ENCODE data around the gene GREB1. TPM values are rescaled to one million over a fixed set of nuclear protein-coding genes. Genes with fewer than 3 reads are reported as not detected.

The GREB1 gene
- total RNA-seq, 1 experiment from 2014 or later, result 6.2 TPM

DNA sequence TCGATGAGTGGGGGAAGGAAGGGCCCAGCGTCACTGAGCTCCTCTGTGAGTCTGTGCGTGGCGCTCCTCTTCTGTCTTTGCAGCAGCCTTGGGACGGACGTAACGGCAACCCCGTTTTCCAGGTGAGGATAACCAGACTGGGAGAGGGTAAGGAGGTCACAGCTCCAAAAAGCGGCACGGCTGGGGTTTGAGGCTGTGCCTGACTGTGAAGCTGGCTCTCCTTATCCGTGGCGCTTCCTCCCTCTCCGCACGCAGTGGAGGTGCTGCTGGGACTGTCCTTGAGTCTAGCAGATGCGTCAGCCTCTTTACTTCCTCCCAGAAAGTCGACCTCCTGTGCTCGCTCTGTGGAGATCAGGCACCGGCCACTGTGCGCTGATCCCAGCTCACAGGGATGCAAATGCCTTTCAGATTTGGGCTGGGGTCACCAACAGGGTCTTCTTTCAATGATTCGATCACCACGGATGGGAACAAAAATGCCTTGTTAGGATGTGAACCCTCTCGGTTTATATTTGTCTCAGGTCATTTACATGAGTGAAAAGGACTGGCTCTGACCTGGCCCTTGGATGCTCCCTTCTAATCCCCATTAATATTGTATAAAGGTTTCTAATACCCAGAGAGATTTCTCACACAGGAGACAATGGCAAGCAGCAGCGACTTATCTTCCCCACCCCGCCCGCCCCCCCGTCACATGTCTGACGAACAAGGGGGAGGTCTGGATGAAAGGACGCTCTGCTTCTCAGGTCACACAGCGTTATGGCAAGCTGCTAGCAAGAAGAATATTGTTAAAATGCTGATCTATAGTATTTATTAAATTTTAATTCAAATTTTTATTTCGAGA lies 37.8 kb upstream of the GREB1 start:
- Histone ChIP-seq H3K9ac (ENCODE audit: low read length) (no peak overlapping the region), H3K27ac (ENCODE audit: low read depth, low read length) (no peak overlapping the region), H3K4me2 (ENCODE audit: low read length) (no peak overlapping the region), H3K79me2 (ENCODE audit: insufficient read depth, low read length) (no peaks in the 10 kb centered on the region), H3K9me3 (ENCODE audit: control insufficient read depth in 1 of 2, insufficient read depth in 1 of 2, low read depth in 1 of 2, low read length in 2 of 2) (no peaks in the 10 kb centered on the region), H4K20me1 (ENCODE audit: insufficient read depth) (no peaks in the 10 kb centered on the region), H3K4me1 (ENCODE audit: control insufficient read depth in 1 of 2, insufficient read depth in 2 of 2, low read length in 2 of 2) (peaks cover 10 to 12% of the 10 kb centered on the region in 2 experiments; a peak in 3 of 4 replicates), H3K36me3 (ENCODE audit: control insufficient read depth in 1 of 2, insufficient read depth in 2 of 2, low read length in 2 of 2) (no peaks in the 10 kb centered on the region), H3K27me3 (ENCODE audit: insufficient read depth, low read length) (no peaks in the 10 kb centered on the region), H3K9me2 (ENCODE audit: insufficient read depth) (no peaks in the 10 kb centered on the region), H3K4me3 (replicated peaks in 1 of 2; ENCODE audit: low read depth in 1 of 2, low read length in 2 of 2) (no peak overlapping the region), H2AFZ (ENCODE audit: low read depth, low read length, poor library complexity, severe bottlenecking) (no peak overlapping the region)
- POLR2A ChIA-PET, result no interaction called here
- BruUV-seq (replicated peaks), result no TSS peak
- intact Hi-C loops (cut with micrococcal nuclease), result no loop called here
- TF ChIP-seq JUND (IDR thresholded peaks at IDR 0.05) (no peak), EZH2 (IDR thresholded peaks at IDR 0.05) (no peak), YY1 (IDR thresholded peaks at IDR 0.05; ENCODE audit: extremely low read depth, insufficient replicate concordance, low read depth, low read length) (no peak), TCF7L2 (IDR thresholded peaks at IDR 0.05; ENCODE audit: borderline replicate concordance, extremely low read depth, insufficient read depth, insufficient read length) (no peak), SP1 (IDR thresholded peaks at IDR 0.05; ENCODE audit: low read depth) (no peak), SRF (IDR thresholded peaks at IDR 0.05; ENCODE audit: low read depth) (no peak), FOSL1 (IDR thresholded peaks at IDR 0.05; ENCODE audit: low read depth) (no peak), POLR2AphosphoS5 (IDR thresholded peaks at IDR 0.05; ENCODE audit: low read depth, low read length) (no peak), CBX3 (IDR thresholded peaks at IDR 0.05; ENCODE audit: low read depth) (no peak), ELF1 (IDR thresholded peaks at IDR 0.05; ENCODE audit: borderline replicate concordance, low read depth) (no peak), ZFX (IDR thresholded peaks at IDR 0.05) (no peak), EZH2phosphoT487 (IDR thresholded peaks at IDR 0.05; ENCODE audit: borderline replicate concordance) (no peak), ZNF274 (IDR thresholded peaks at IDR 0.05; ENCODE audit: low read depth, low read length) (no peak), EGR1 (IDR thresholded peaks at IDR 0.05; ENCODE audit: low read depth) (no peak)
- TF ChIP-seq, protein P1, sequence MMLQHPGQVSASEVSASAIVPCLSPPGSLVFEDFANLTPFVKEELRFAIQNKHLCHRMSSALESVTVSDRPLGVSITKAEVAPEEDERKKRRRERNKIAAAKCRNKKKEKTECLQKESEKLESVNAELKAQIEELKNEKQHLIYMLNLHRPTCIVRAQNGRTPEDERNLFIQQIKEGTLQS (IDR thresholded peaks at IDR 0.05), result no peak
- TF ChIP-seq, protein P2, sequence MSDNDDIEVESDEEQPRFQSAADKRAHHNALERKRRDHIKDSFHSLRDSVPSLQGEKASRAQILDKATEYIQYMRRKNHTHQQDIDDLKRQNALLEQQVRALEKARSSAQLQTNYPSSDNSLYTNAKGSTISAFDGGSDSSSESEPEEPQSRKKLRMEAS (IDR thresholded peaks at IDR 0.05), result no peak
- TF ChIP-seq, protein P3, sequence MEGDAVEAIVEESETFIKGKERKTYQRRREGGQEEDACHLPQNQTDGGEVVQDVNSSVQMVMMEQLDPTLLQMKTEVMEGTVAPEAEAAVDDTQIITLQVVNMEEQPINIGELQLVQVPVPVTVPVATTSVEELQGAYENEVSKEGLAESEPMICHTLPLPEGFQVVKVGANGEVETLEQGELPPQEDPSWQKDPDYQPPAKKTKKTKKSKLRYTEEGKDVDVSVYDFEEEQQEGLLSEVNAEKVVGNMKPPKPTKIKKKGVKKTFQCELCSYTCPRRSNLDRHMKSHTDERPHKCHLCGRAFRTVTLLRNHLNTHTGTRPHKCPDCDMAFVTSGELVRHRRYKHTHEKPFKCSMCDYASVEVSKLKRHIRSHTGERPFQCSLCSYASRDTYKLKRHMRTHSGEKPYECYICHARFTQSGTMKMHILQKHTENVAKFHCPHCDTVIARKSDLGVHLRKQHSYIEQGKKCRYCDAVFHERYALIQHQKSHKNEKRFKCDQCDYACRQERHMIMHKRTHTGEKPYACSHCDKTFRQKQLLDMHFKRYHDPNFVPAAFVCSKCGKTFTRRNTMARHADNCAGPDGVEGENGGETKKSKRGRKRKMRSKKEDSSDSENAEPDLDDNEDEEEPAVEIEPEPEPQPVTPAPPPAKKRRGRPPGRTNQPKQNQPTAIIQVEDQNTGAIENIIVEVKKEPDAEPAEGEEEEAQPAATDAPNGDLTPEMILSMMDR (IDR thresholded peaks at IDR 0.05 in 2 of 3, conservative IDR thresholded peaks at IDR 0.05 in 1 of 3; ENCODE audit: borderline replicate concordance in 1 of 3, insufficient read depth in 1 of 3, low read depth in 2 of 3, low read length in 2 of 3), result no peak
- TF ChIP-seq, protein P4, sequence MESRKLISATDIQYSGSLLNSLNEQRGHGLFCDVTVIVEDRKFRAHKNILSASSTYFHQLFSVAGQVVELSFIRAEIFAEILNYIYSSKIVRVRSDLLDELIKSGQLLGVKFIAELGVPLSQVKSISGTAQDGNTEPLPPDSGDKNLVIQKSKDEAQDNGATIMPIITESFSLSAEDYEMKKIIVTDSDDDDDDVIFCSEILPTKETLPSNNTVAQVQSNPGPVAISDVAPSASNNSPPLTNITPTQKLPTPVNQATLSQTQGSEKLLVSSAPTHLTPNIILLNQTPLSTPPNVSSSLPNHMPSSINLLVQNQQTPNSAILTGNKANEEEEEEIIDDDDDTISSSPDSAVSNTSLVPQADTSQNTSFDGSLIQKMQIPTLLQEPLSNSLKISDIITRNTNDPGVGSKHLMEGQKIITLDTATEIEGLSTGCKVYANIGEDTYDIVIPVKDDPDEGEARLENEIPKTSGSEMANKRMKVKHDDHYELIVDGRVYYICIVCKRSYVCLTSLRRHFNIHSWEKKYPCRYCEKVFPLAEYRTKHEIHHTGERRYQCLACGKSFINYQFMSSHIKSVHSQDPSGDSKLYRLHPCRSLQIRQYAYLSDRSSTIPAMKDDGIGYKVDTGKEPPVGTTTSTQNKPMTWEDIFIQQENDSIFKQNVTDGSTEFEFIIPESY (IDR thresholded peaks at IDR 0.05; ENCODE audit: extremely low read depth, insufficient replicate concordance, low read length), result no peak
- RAD21 ChIA-PET (ENCODE audit: low non-redundant PET in 1 of 2, low total read pairs in 2 of 2, uncharacterized antibody in 2 of 2, unreplicated experiment in 2 of 2), result no interaction called here
- DNase-seq (ENCODE audit: low read depth, low spot score) (no peak), ATAC-seq (no peak)
- CTCF ChIA-PET, result no interaction called here
